IMR-90 (cell line): ENCODE results near the gene CDH12.

Experiments
- POLR2A ChIP-seq: IDR thresholded peaks from 2 replicates; pipeline ENCODE4 v1.6.1; 2012; ENCODE audit warnings: mild to moderate bottlenecking, low read depth, low read length
- RCOR1 ChIP-seq: IDR thresholded peaks from 2 replicates; pipeline ENCODE4 v1.6.1; 2012; ENCODE audit warnings: mild to moderate bottlenecking, low read length, improper control_type of control experiment; ENCODE audit not compliant: insufficient replicate concordance
- USF2 ChIP-seq: fragments of 150-350 bp; IDR thresholded peaks from 2 replicates; pipeline ENCODE4 v1.6.1; 2017; ENCODE audit warnings: mild to moderate bottlenecking, antibody characterized with exemption, low read length, low read depth
- TF ChIP-seq, protein P1 (sequence below): conservative IDR thresholded peaks from 2 replicates; pipeline ENCODE4 v1.5.1; 2012; ENCODE audit warnings: mild to moderate bottlenecking, low read depth, low read length, improper control_type of control experiment

DNA sequence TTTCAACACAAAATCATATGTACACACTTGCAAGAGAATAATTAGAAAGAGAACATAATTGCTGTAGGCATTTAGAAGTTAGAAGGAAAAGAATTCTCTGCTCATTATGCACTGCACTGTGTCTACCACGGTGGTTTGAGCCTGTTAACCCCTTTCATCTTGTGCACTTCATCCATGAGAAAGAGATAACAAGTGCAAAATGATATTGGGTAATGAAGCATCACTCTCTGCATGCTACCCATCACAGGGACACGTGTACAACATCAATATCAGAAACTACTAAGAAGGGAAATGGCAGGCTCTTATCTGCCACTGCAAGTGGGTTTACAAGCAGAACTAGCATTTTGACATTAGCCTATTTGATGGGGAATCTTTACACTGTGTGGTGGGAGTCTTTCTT, 202.6 kb downstream of the CDH12 start:
- TF ChIP-seq RCOR1 (no peak), USF2 (no peak), POLR2A (no peak)
- TF ChIP-seq, protein P1, sequence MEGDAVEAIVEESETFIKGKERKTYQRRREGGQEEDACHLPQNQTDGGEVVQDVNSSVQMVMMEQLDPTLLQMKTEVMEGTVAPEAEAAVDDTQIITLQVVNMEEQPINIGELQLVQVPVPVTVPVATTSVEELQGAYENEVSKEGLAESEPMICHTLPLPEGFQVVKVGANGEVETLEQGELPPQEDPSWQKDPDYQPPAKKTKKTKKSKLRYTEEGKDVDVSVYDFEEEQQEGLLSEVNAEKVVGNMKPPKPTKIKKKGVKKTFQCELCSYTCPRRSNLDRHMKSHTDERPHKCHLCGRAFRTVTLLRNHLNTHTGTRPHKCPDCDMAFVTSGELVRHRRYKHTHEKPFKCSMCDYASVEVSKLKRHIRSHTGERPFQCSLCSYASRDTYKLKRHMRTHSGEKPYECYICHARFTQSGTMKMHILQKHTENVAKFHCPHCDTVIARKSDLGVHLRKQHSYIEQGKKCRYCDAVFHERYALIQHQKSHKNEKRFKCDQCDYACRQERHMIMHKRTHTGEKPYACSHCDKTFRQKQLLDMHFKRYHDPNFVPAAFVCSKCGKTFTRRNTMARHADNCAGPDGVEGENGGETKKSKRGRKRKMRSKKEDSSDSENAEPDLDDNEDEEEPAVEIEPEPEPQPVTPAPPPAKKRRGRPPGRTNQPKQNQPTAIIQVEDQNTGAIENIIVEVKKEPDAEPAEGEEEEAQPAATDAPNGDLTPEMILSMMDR: no peak
